Prostate gland (tissue), 2 donors: ENCODE data around the gene ERBIN. TPM values are rescaled to one million over a fixed set of nuclear protein-coding genes. Genes with fewer than 3 reads are reported as not detected.
"Not testable (repeated sequence)": the region's sequence is repeated elsewhere in the genome, so short reads cannot be mapped to it uniquely, and the experiment has no call there.

ENCODE experiments used
- DNase-seq: peaks from one replicate; pipeline ENCODE4 v3.0.0-alpha.2; 2019; ENCODE audit warnings: low spot score
- H3K27ac ChIP-seq, 2 donors: fragments of 200-600 bp; sonication (generic); 2 replicates each; pipeline ENCODE4 v1.5.1; 2017 to 2019
- H3K27me3 ChIP-seq: fragments of 200-600 bp; sonication (generic); replicated peaks from 2 replicates; pipeline ENCODE4 v1.5.1; 2019; ENCODE audit not compliant: insufficient read depth
- H3K36me3 ChIP-seq, 2 donors: fragments of 200-600 bp; sonication (generic); 1 replicate in 1 of 2; 2 replicates in 1 of 2; pipeline versions ENCODE4 v1.5.1 to v1.8.1; 2017 to 2019
- H3K4me1 ChIP-seq: fragments of 200-600 bp; sonication (generic); replicated peaks from 2 replicates; pipeline ENCODE4 v1.5.1; 2019
- H3K4me3 ChIP-seq, 2 donors: fragments of 200-600 bp; sonication (generic); 2 replicates each; pipeline ENCODE4 v1.5.1; 2017 to 2019
- H3K9me3 ChIP-seq: fragments of 200-600 bp; sonication (generic); 2 replicates; pipeline ENCODE4 v1.5.1; 2017
- CTCF ChIP-seq, 4 experiments: fragments of 200-600 bp in 2 of 4; fragments of 450-650 bp in 2 of 4; sonication (generic) in 2 of 4; IDR thresholded peaks; 1 replicate in 3 of 4; 2 replicates in 1 of 4; pipeline ENCODE4 v1.5.1; 2016 to 2019; ENCODE audit warnings: antibody characterized with exemption in 4 of 4, mild to moderate bottlenecking in 2 of 4, moderate library complexity in 2 of 4
- POLR2A ChIP-seq: fragments of 450-650 bp; IDR thresholded peaks from one replicate; pipeline ENCODE4 v1.6.1; 2016; ENCODE audit warnings: antibody characterized with exemption, mild to moderate bottlenecking
- POLR2AphosphoS5 ChIP-seq: sonication (generic); formaldehyde crosslinking; IDR thresholded peaks from one replicate; pipeline ENCODE4 v1.6.1; 2017; ENCODE audit warnings: antibody characterized with exemption
- WGBS: methylation state at CpG from one replicate; pipeline ENCODE4 v1.1.5; 2018; 5-methylcytosine and 5-hydroxymethylcytosine counted together
- intact Hi-C: fragments of 100-400 bp; cut with DNase I; formaldehyde crosslinking; loops from one replicate; pipeline ENCODE4 v1.14.2; 2022
- total RNA-seq, 2 donors: library from RNA; depleted of rRNA; stranded (reverse); fragments of >200 nt; gene quantifications; one replicate each; pipeline ENCODE4 v1.1.0, GENCODE V29; 2016

ERBIN gene
- total RNA-seq, 2 donors from 2014 or later, result 68.8 to 73.6 TPM

- no peak overlapping the region for H3K4me3 ChIP-seq
- H3K27me3 ChIP-seq, result no peaks in the 10 kb centered on the region
- no peaks in the 10 kb centered on the region for H3K36me3 ChIP-seq
- no peak overlapping the region for H3K27ac ChIP-seq
- TF ChIP-seq CTCF (IDR thresholded peaks at IDR 0.05), result no peak
- TF ChIP-seq POLR2AphosphoS5, result no peak
- no peak for TF ChIP-seq POLR2A
- H3K4me1 ChIP-seq, result no peaks in the 10 kb centered on the region
- no peaks in the 10 kb centered on the region for H3K9me3 ChIP-seq
- intact Hi-C loops, result no loop called here
- 93% methylated on average over 3 of the region's 3 CpGs for WGBS
- no peak for DNase-seq
These were observed 27.8 kb downstream of the ERBIN start for GRCh38 chr5:65954200-65954599.

GRCh38 chr5:65955746-65956145 is 29.4 kb downstream of the ERBIN start:
- Histone ChIP-seq H3K27me3 (no peaks in the 10 kb centered on the region), H3K9me3 (no peaks in the 10 kb centered on the region), H3K4me1 (no peaks in the 10 kb centered on the region), H3K36me3 (no peaks in the 10 kb centered on the region), H3K27ac (no peak overlapping the region), H3K4me3 (no peak overlapping the region)
- intact Hi-C loops, result no loop called here
- DNase-seq, result no peak
- TF ChIP-seq POLR2AphosphoS5 (no peak), CTCF (IDR thresholded peaks at IDR 0.05) (no peak), POLR2A (no peak)
- 86% methylated on average over 3 of the region's 3 CpGs for WGBS

- H3K27ac ChIP-seq, H3K9me3 ChIP-seq, DNase-seq, H3K4me1 ChIP-seq, H3K27me3 ChIP-seq, intact Hi-C loops, H3K36me3 ChIP-seq, H3K4me3 ChIP-seq: not testable (repeated sequence)
- 95% methylated on average over 30 of the region's 30 CpGs for WGBS
These were observed 31.3 kb downstream of the ERBIN start for GRCh38 chr5:65957703-65958102.

- Histone ChIP-seq H3K27ac (no peak overlapping the region), H3K27me3 (no peaks in the 10 kb centered on the region), H3K4me3 (no peak overlapping the region), H3K9me3 (no peaks in the 10 kb centered on the region), H3K4me1 (no peaks in the 10 kb centered on the region), H3K36me3 (no peaks in the 10 kb centered on the region)
- intact Hi-C loops, result no loop called here
- TF ChIP-seq POLR2A (no peak), CTCF (IDR thresholded peaks at IDR 0.05) (no peak)
- DNase-seq, result no peak
These were observed 35.3 kb downstream of the ERBIN start for GRCh38 chr5:65961633-65962032.

- DNase-seq, result no peak
- no peak overlapping the region for H3K4me3 ChIP-seq
- intact Hi-C loops, result no loop called here
- H3K4me1 ChIP-seq, result no peaks in the 10 kb centered on the region
- TF ChIP-seq POLR2AphosphoS5 (no peak), POLR2A (no peak), CTCF (IDR thresholded peaks at IDR 0.05) (no peak)
- no peaks in the 10 kb centered on the region for H3K36me3 ChIP-seq
- 77% methylated on average over 7 of the region's 7 CpGs for WGBS
- H3K27me3 ChIP-seq, result no peaks in the 10 kb centered on the region
- H3K27ac ChIP-seq, result no peak overlapping the region
- no peaks in the 10 kb centered on the region for H3K9me3 ChIP-seq
These were observed 41.1 kb downstream of the ERBIN start for GRCh38 chr5:65967288-65968066.
